MCF 10A (cell line): ENCODE results near the gene ENOSF1. TPM values are rescaled to one million over a fixed set of nuclear protein-coding genes. Genes with fewer than 3 reads are reported as not detected.

ENCODE experiments used
- BruUV-seq: library from RNA; stranded (reverse); fragments of 400-500 nt; replicated peaks from 2 replicates; lab custom pipeline; 2021; lab: Mats Ljungman, UMichigan
- CTCF ChIA-PET: fragments of 300-600 bp; sonication (Branson Sonifier 250); formaldehyde crosslinking; extraction: SDS; loops from one replicate; lab custom pipeline; 2021; ENCODE audit warnings: antibody characterized with exemption, inconsistent platforms; lab: Yijun Ruan, JAX
- POLR2A ChIA-PET: fragments of 300-600, 350-650 bp; sonication (Branson Sonifier 250); formaldehyde crosslinking; extraction: SDS; loops from one replicate; lab custom pipeline; 2020; ENCODE audit warnings: antibody characterized with exemption, inconsistent platforms; lab: Yijun Ruan, JAX
- DNase-seq: peaks from one replicate; pipeline ENCODE4 v3.0.0-alpha.2; 2018; ENCODE audit not compliant: unreplicated experiment
- H3K27ac Mint-ChIP-seq: one replicate; pipeline ENCODE4 v1.8.0; 2022; ENCODE audit warnings: mild to moderate bottlenecking, low read depth, mixed read lengths; ENCODE audit not compliant: unreplicated experiment
- H3K27me3 Mint-ChIP-seq: one replicate; pipeline ENCODE4 v1.8.0; 2022; ENCODE audit warnings: mixed read lengths; ENCODE audit not compliant: insufficient read depth, unreplicated experiment
- H3K36me3 Mint-ChIP-seq: one replicate; pipeline ENCODE4 v1.8.0; 2022; ENCODE audit warnings: mild to moderate bottlenecking, moderate library complexity, mixed read lengths; ENCODE audit not compliant: insufficient read depth, unreplicated experiment
- H3K4me1 Mint-ChIP-seq: one replicate; pipeline ENCODE4 v1.8.0; 2022; ENCODE audit warnings: mixed read lengths; ENCODE audit not compliant: insufficient read depth, unreplicated experiment
- H3K4me3 Mint-ChIP-seq: one replicate; pipeline ENCODE4 v1.8.0; 2022; ENCODE audit warnings: mild to moderate bottlenecking, moderate library complexity, mixed read lengths; ENCODE audit not compliant: unreplicated experiment
- H3K9me3 Mint-ChIP-seq: one replicate; pipeline ENCODE4 v1.8.0; 2022; ENCODE audit warnings: mixed read lengths; ENCODE audit not compliant: unreplicated experiment
- CTCF ChIP-seq: fragments of 200-600 bp; IDR thresholded peaks from one replicate; pipeline ENCODE4 v1.8.0; 2022; ENCODE audit warnings: antibody characterized with exemption, mild to moderate bottlenecking; ENCODE audit not compliant: unreplicated experiment
- intact Hi-C: fragments of 100-400 bp; cut with micrococcal nuclease; formaldehyde crosslinking; loops from 2 replicates; pipeline ENCODE4 v1.14.1; 2022
- total RNA-seq: library from RNA; stranded (reverse); gene quantifications from 2 replicates; pipeline ENCODE4 v1.2.3, GENCODE V29; 2022

Gene ENOSF1
- total RNA-seq, 1 experiment from 2014 or later, result 106 TPM

GRCh38 chr18:723541-724080 lies 11.2 kb upstream of the ENOSF1 start:
- ChIA-PET POLR2A (interaction anchor here (0.6 kb wide), 1 partner anchor 94 kb away, joined by 3 read pairs; no protein-coding TSS in a partner anchor), CTCF (interaction anchor here (0.9 to 1.1 kb wide), 2 partner anchors 27 to 107 kb away, joined by 3 to 4 read pairs; no protein-coding TSS in a partner anchor)
- Mint-ChIP-seq H3K9me3 (no peaks in the 10 kb centered on the region), H3K4me3 (no peak overlapping the region), H3K36me3 (peaks cover 46% of the 10 kb centered on the region), H3K4me1 (no peaks in the 10 kb centered on the region), H3K27ac (no peak overlapping the region), H3K27me3 (no peaks in the 10 kb centered on the region)
- intact Hi-C loops, result no loop called here
- TF ChIP-seq CTCF, result no peak
- no peak for DNase-seq
- TSS peak; percentile 53 for BruUV-seq

- CTCF ChIA-PET, result interaction anchor here (0.6 to 3.4 kb wide), 5 partner anchors 58 to 123 kb away, joined by 3 to 25 read pairs (median 5); no protein-coding TSS in a partner anchor
- no peaks in the 10 kb centered on the region for H3K9me3 Mint-ChIP-seq
- no peaks in the 10 kb centered on the region for H3K27me3 Mint-ChIP-seq
- no peak for DNase-seq
- H3K36me3 Mint-ChIP-seq, result peaks cover 9% of the 10 kb centered on the region
- H3K27ac Mint-ChIP-seq, result no peak overlapping the region
- no peak overlapping the region for H3K4me3 Mint-ChIP-seq
- POLR2A ChIA-PET, result interaction anchor here (1.1 kb wide), 1 partner anchor 14 kb away, joined by 3 read pairs; no protein-coding TSS in a partner anchor
- no TSS peak for BruUV-seq
- TF ChIP-seq CTCF, result no peak
- H3K4me1 Mint-ChIP-seq, result no peaks in the 10 kb centered on the region
- intact Hi-C loops, result no loop called here
Measured at GRCh38 chr18:717003-717402, 4.6 kb upstream of the ENOSF1 start.

- peak; percentile 45 for DNase-seq
- H3K9me3 Mint-ChIP-seq, result no peaks in the 10 kb centered on the region
- H3K4me1 Mint-ChIP-seq, result no peaks in the 10 kb centered on the region
- no TSS peak for BruUV-seq
- no peak overlapping the region for H3K27ac Mint-ChIP-seq
- intact Hi-C loops, result no loop called here
- H3K27me3 Mint-ChIP-seq, result no peaks in the 10 kb centered on the region
- no peak for TF ChIP-seq CTCF
- ChIA-PET POLR2A (interaction anchor here (0.6 to 1.4 kb wide), 5 partner anchors 11 to 447 kb away, joined by 3 to 5 read pairs (median 4); no protein-coding TSS in a partner anchor), CTCF (interaction anchor here (0.5 to 3.4 kb wide), 9 partner anchors 27 to 538 kb away, joined by 3 to 25 read pairs (median 3); no protein-coding TSS in a partner anchor)
- no peak overlapping the region for H3K4me3 Mint-ChIP-seq
- H3K36me3 Mint-ChIP-seq, result peaks cover 9% of the 10 kb centered on the region
Measured at GRCh38 chr18:715626-716025, 3.2 kb upstream of the ENOSF1 start.

GRCh38 chr18:713135-713490 lies 683 bp upstream of the ENOSF1 start:
- TF ChIP-seq CTCF, result no peak
- Mint-ChIP-seq H3K4me3 (peak overlapping the region; percentile 88), H3K27me3 (no peaks in the 10 kb centered on the region), H3K36me3 (peaks cover 20% of the 10 kb centered on the region), H3K9me3 (no peaks in the 10 kb centered on the region), H3K27ac (no peak overlapping the region), H3K4me1 (peaks cover 11% of the 10 kb centered on the region)
- no peak for DNase-seq
- ChIA-PET CTCF (interaction anchor here (0.5 to 2.9 kb wide), 20 partner anchors 11 to 1437 kb away, joined by 3 to 22 read pairs (median 4); no protein-coding TSS in a partner anchor), POLR2A (interaction anchor here (0.8 to 2.9 kb wide), 7 partner anchors 10 to 445 kb away, joined by 3 to 8 read pairs (median 4); partner anchors contain the start of gene THOC1)
- BruUV-seq, result no TSS peak
- intact Hi-C loops, result loop anchor here (5.0 kb wide), 1 partner anchor 56 kb away; the partner anchor contains the start of gene TYMS
